Keratinocyte (primary cell): ENCODE results near the gene FAM13C. TPM values are rescaled to one million over a fixed set of nuclear protein-coding genes. Genes with fewer than 3 reads are reported as not detected.

Experiments used
- DNase-seq: peaks from one replicate; pipeline ENCODE4 v3.0.0-alpha.2; 2011; ENCODE audit warnings: low read depth, missing footprints, low spot score
- FAIRE-seq: peaks from 2 replicates; lab custom pipeline; 2011; peaks lifted over from hg19 to GRCh38; lab: Jason Lieb, UNC
- H2AFZ ChIP-seq: 2 replicates; pipeline ENCODE4 v1.6.0; 2012; ENCODE audit warnings: low read length, control low read depth, inconsistent platforms; ENCODE audit not compliant: control insufficient read depth
- H3K27ac ChIP-seq: 2 replicates; pipeline ENCODE4 v1.5.1; 2011; ENCODE audit warnings: low read length; ENCODE audit not compliant: control insufficient read depth, insufficient read depth
- H3K27me3 ChIP-seq: 3 replicates; pipeline ENCODE4 v1.6.0; 2011; ENCODE audit warnings: low read length; ENCODE audit not compliant: control insufficient read depth, insufficient read depth; ENCODE audit errors: extremely low read depth
- H3K36me3 ChIP-seq, 2 experiments: 2 replicates in 1 of 2; 3 replicates in 1 of 2; pipeline ENCODE4 v1.5.1; 2011; ENCODE audit warnings: low read length in 2 of 2, mild to moderate bottlenecking in 1 of 2; ENCODE audit not compliant: control insufficient read depth in 2 of 2, insufficient read depth in 2 of 2; ENCODE audit errors: extremely low read depth in 1 of 2
- H3K4me1 ChIP-seq: 3 replicates; pipeline ENCODE4 v1.5.1; 2011; ENCODE audit warnings: low read length; ENCODE audit not compliant: control insufficient read depth, insufficient read depth; ENCODE audit errors: extremely low read depth
- H3K4me2 ChIP-seq: 3 replicates; pipeline ENCODE4 v1.6.0; 2011; ENCODE audit warnings: low read depth, low read length; ENCODE audit not compliant: control insufficient read depth, insufficient read depth; ENCODE audit errors: extremely low read depth
- H3K4me3 ChIP-seq, 3 experiments: fragments of 200-600 bp in 1 of 3; sonication (generic) in 1 of 3; 2 replicates in 2 of 3; 3 replicates in 1 of 3; pipeline ENCODE4 v1.5.1; 2011 to 2016; ENCODE audit warnings: low read length in 3 of 3, mild to moderate bottlenecking in 3 of 3, control low read depth in 2 of 3, inconsistent platforms in 1 of 3, low read depth in 1 of 3, mixed read lengths in 1 of 3, mixed run types in 1 of 3, moderate library complexity in 1 of 3; ENCODE audit not compliant: control insufficient read depth in 2 of 3, insufficient read depth in 2 of 3; ENCODE audit errors: extremely low read depth in 1 of 3
- H3K79me2 ChIP-seq: 2 replicates; pipeline ENCODE4 v1.6.0; 2012; ENCODE audit warnings: low read length; ENCODE audit not compliant: control insufficient read depth, insufficient read depth
- H3K9ac ChIP-seq: 3 replicates; pipeline ENCODE4 v1.6.0; 2011; ENCODE audit warnings: low read length; ENCODE audit not compliant: control insufficient read depth, insufficient read depth; ENCODE audit errors: extremely low read depth
- H3K9me1 ChIP-seq: 3 replicates; pipeline ENCODE4 v1.6.0; 2011; ENCODE audit warnings: low read length; ENCODE audit not compliant: control insufficient read depth, insufficient read depth; ENCODE audit errors: extremely low read depth
- H3K9me3 ChIP-seq: 2 replicates; pipeline ENCODE4 v1.5.1; 2012; ENCODE audit warnings: low read depth, low read length; ENCODE audit not compliant: control insufficient read depth
- H4K20me1 ChIP-seq: 3 replicates; pipeline ENCODE4 v1.6.0; 2011; ENCODE audit warnings: low read length; ENCODE audit not compliant: control insufficient read depth, insufficient read depth; ENCODE audit errors: extremely low read depth
- EZH2 ChIP-seq: IDR thresholded peaks from one replicate; pipeline ENCODE4 v1.6.1; 2012; ENCODE audit warnings: inconsistent platforms, mild to moderate bottlenecking, low read length, moderate library complexity
- dilution Hi-C: fragments of 300-500 bp; cut with MboI; formaldehyde crosslinking; loops from one replicate; pipeline ENCODE4 v1.7.0; 2020; ENCODE audit warnings: low sequenced_read_pairs; ENCODE audit not compliant: extremely low pct_ligation_motif_present
- polyA plus RNA-seq, 5 experiments: library from polyadenylated mRNA; depleted of rRNA in 3 of 5; stranded (reverse) in 3 of 5; stranded (forward) in 1 of 5; unstranded in 1 of 5; fragments of >200 nt; gene quantifications; 1 replicate in 1 of 5; 2 replicates in 3 of 5; 3 replicates in 1 of 5; pipeline versions ENCODE4 v1.2.1 to v1.2.3, GENCODE V29; 2011 to 2012; ENCODE audit warnings: missing spikeins in 2 of 5, low read depth in 1 of 5, low replicate concordance in 1 of 5
- TF ChIP-seq, protein P1 (sequence below), 3 experiments: IDR thresholded peaks in 1 of 3; conservative IDR thresholded peaks in 1 of 3; optimal IDR thresholded peaks in 1 of 3; 2 replicates in 2 of 3; 3 replicates in 1 of 3; pipeline versions ENCODE3 to v1.5.1; 2011; ENCODE audit warnings: low read length in 3 of 3, mild to moderate bottlenecking in 3 of 3, moderate library complexity in 2 of 3, control low read depth in 1 of 3, inconsistent platforms in 1 of 3; ENCODE audit not compliant: insufficient read depth in 2 of 3; ENCODE audit errors: extremely low read depth in 1 of 3

Gene FAM13C
- polyA plus RNA-seq, 1 donor (not counting 4 experiments of a cell fraction or from before 2014, with no cell fraction given), result 0.58 TPM

DNA sequence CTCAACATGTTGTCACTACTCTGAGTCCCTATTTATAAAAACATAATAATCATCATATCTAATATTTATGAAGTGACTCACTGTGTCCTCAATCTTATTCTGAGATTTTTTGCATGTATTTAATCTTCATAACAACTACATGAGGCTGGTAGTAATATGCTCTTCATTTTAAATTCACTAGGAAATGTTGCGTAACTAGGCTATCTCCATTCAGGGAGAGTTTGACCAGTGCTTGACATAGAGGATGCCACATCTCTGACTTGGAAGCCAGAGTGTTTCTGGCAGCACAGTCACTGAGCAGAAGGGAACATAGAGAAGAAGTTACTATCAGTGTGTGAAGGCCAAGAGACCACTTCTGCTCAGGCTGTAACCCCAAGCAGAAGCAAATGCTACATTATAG, 88.9 kb downstream of the FAM13C start:
- no peak overlapping the region for H3K9ac ChIP-seq
- H4K20me1 ChIP-seq, result no peaks in the 10 kb centered on the region
- H3K9me1 ChIP-seq, result no peaks in the 10 kb centered on the region
- no peak overlapping the region for H3K4me3 ChIP-seq
- dilution Hi-C loops, result no loop called here
- DNase-seq, result no peak
- H3K79me2 ChIP-seq, result no peaks in the 10 kb centered on the region
- H3K27ac ChIP-seq, result no peak overlapping the region
- no peaks in the 10 kb centered on the region for H3K9me3 ChIP-seq
- no peaks in the 10 kb centered on the region for H3K27me3 ChIP-seq
- TF ChIP-seq EZH2, result no peak
- TF ChIP-seq, protein P1, sequence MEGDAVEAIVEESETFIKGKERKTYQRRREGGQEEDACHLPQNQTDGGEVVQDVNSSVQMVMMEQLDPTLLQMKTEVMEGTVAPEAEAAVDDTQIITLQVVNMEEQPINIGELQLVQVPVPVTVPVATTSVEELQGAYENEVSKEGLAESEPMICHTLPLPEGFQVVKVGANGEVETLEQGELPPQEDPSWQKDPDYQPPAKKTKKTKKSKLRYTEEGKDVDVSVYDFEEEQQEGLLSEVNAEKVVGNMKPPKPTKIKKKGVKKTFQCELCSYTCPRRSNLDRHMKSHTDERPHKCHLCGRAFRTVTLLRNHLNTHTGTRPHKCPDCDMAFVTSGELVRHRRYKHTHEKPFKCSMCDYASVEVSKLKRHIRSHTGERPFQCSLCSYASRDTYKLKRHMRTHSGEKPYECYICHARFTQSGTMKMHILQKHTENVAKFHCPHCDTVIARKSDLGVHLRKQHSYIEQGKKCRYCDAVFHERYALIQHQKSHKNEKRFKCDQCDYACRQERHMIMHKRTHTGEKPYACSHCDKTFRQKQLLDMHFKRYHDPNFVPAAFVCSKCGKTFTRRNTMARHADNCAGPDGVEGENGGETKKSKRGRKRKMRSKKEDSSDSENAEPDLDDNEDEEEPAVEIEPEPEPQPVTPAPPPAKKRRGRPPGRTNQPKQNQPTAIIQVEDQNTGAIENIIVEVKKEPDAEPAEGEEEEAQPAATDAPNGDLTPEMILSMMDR (optimal IDR thresholded peaks at IDR 0.05 in 1 of 3, IDR thresholded peaks at IDR 0.05 in 1 of 3, conservative IDR thresholded peaks at IDR 0.05 in 1 of 3; ENCODE audit: extremely low read depth in 1 of 3, insufficient read depth in 2 of 3, low read length in 3 of 3), result no peak
- no peak overlapping the region for H3K4me2 ChIP-seq
- FAIRE-seq, result no peak
- no peaks in the 10 kb centered on the region for H3K4me1 ChIP-seq
- H3K36me3 ChIP-seq, result no peaks in the 10 kb centered on the region
- H2AFZ ChIP-seq, result no peak overlapping the region

DNA sequence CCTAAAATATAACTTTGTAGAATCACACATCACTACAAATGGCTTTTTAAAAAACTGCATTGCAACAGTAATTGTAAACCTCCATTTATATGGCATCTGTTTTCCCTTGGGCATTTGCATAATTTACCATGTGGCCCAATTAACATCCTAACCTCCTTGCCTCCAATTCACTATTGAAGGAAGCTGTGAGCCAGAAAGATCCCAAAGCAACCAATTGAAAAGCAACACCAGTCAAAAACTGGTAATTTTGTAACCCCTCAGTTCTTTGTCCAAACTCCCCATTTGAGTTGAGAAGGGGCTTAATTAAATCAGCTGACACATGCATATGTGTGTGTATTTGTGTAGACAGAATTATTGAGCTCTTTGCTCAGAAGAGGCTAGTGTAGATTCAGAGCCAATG, 90.3 kb downstream of the FAM13C start:
- dilution Hi-C loops, result no loop called here
- H2AFZ ChIP-seq, result no peak overlapping the region
- no peaks in the 10 kb centered on the region for H3K79me2 ChIP-seq
- H3K4me3 ChIP-seq, result no peak overlapping the region
- H3K4me2 ChIP-seq, result no peak overlapping the region
- TF ChIP-seq, protein P1 (optimal IDR thresholded peaks at IDR 0.05 in 1 of 3, IDR thresholded peaks at IDR 0.05 in 1 of 3, conservative IDR thresholded peaks at IDR 0.05 in 1 of 3; ENCODE audit: extremely low read depth in 1 of 3, insufficient read depth in 2 of 3, low read length in 3 of 3), result no peak
- no peak for TF ChIP-seq EZH2
- no peak for DNase-seq
- no peaks in the 10 kb centered on the region for H3K9me3 ChIP-seq
- H4K20me1 ChIP-seq, result no peaks in the 10 kb centered on the region
- H3K4me1 ChIP-seq, result no peaks in the 10 kb centered on the region
- H3K27me3 ChIP-seq, result no peaks in the 10 kb centered on the region
- no peaks in the 10 kb centered on the region for H3K9me1 ChIP-seq
- no peak overlapping the region for H3K27ac ChIP-seq
- H3K36me3 ChIP-seq, result no peaks in the 10 kb centered on the region
- H3K9ac ChIP-seq, result no peak overlapping the region
- no peak for FAIRE-seq
